ENCODE data around the gene ADD2.

The ADD2 gene

GRCh38 chr2:70729647-70730046 lies 38.4 kb downstream of the ADD2 start:
- H3K9ac ChIP-seq (ENCODE audit: insufficient read length) = no peak overlapping the region
- TF ChIP-seq POLR2AphosphoS5 (IDR thresholded peaks at IDR 0.05; ENCODE audit: borderline replicate concordance, low read depth, low read length) (no peak), FOXP2 (optimal IDR thresholded peaks at IDR 0.05; ENCODE audit: control extremely low read depth, extremely low read length, insufficient read depth) (no peak), EZH2 (IDR thresholded peaks at IDR 0.05) (no peak)
- no peak for DNase-seq (ENCODE audit: low read depth, low spot score)
- H3K4me3 ChIP-seq = no peak overlapping the region
- H3K9me3 ChIP-seq (ENCODE audit: low read depth, low read length) = no peaks in the 10 kb centered on the region
- no peaks in the 10 kb centered on the region for H3K36me3 ChIP-seq (ENCODE audit: insufficient read depth, low read length)
- H3K27ac ChIP-seq = no peak overlapping the region

DNA sequence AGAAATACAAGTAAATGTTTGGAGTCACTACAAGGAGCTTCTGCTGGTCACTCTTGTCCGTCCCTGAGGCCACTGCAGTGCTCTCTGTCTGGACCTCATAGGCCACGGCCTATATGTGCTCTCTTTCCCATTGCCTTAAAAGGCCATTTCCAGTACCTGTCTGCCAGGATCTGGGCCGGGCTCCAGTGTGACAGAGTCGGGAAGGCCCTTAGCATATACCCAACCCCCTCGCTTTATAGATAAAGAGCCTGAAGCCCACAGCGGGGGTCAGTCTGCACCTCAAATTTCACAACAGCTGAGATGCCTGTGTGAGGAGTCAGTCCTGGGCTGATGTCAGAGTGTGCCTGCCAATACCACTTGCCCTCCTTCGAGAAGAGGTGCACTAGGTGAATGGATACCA lies 39.9 kb downstream of the ADD2 start:
- Histone ChIP-seq H3K27ac (no peak overlapping the region), H3K4me3 (no peak overlapping the region), H3K9ac (ENCODE audit: insufficient read length) (no peak overlapping the region), H3K9me3 (ENCODE audit: low read depth, low read length) (no peaks in the 10 kb centered on the region), H3K36me3 (ENCODE audit: insufficient read depth, low read length) (no peaks in the 10 kb centered on the region)
- TF ChIP-seq POLR2AphosphoS5 (IDR thresholded peaks at IDR 0.05; ENCODE audit: borderline replicate concordance, low read depth, low read length) (no peak), FOXP2 (optimal IDR thresholded peaks at IDR 0.05; ENCODE audit: control extremely low read depth, extremely low read length, insufficient read depth) (no peak), EZH2 (IDR thresholded peaks at IDR 0.05) (no peak)
- DNase-seq (ENCODE audit: low read depth, low spot score) = no peak

GRCh38 chr2:70726947-70727725 lies 40.9 kb downstream of the ADD2 start:
- Histone ChIP-seq H3K9me3 (ENCODE audit: low read depth, low read length) (no peaks in the 10 kb centered on the region), H3K36me3 (ENCODE audit: insufficient read depth, low read length) (no peaks in the 10 kb centered on the region), H3K9ac (ENCODE audit: insufficient read length) (no peak overlapping the region), H3K27ac (no peak overlapping the region), H3K4me3 (no peak overlapping the region)
- DNase-seq (ENCODE audit: low read depth, low spot score) = no peak
- no peak for TF ChIP-seq FOXP2 (optimal IDR thresholded peaks at IDR 0.05; ENCODE audit: control extremely low read depth, extremely low read length, insufficient read depth)
- TF ChIP-seq EZH2 (IDR thresholded peaks at IDR 0.05) = no peak
- no peak for TF ChIP-seq POLR2AphosphoS5 (IDR thresholded peaks at IDR 0.05; ENCODE audit: borderline replicate concordance, low read depth, low read length)

- TF ChIP-seq FOXP2 (optimal IDR thresholded peaks at IDR 0.05; ENCODE audit: control extremely low read depth, extremely low read length, insufficient read depth) (no peak), POLR2AphosphoS5 (IDR thresholded peaks at IDR 0.05; ENCODE audit: borderline replicate concordance, low read depth, low read length) (no peak), EZH2 (IDR thresholded peaks at IDR 0.05) (no peak)
- no peak for DNase-seq (ENCODE audit: low read depth, low spot score)
- no peak overlapping the region for H3K27ac ChIP-seq
- no peak overlapping the region for H3K4me3 ChIP-seq
- no peaks in the 10 kb centered on the region for H3K9me3 ChIP-seq (ENCODE audit: low read depth, low read length)
- H3K36me3 ChIP-seq (ENCODE audit: insufficient read depth, low read length) = no peaks in the 10 kb centered on the region
- H3K9ac ChIP-seq (ENCODE audit: insufficient read length) = no peak overlapping the region
Observed at GRCh38 chr2:70725505-70725904, 42.5 kb downstream of the ADD2 start.

GRCh38 chr2:70724366-70724765 lies 43.6 kb downstream of the ADD2 start:
- H3K9me3 ChIP-seq (ENCODE audit: low read depth, low read length) = no peaks in the 10 kb centered on the region
- H3K4me3 ChIP-seq = no peak overlapping the region
- H3K27ac ChIP-seq = no peak overlapping the region
- TF ChIP-seq EZH2 (IDR thresholded peaks at IDR 0.05) (no peak), POLR2AphosphoS5 (IDR thresholded peaks at IDR 0.05; ENCODE audit: borderline replicate concordance, low read depth, low read length) (no peak), FOXP2 (optimal IDR thresholded peaks at IDR 0.05; ENCODE audit: control extremely low read depth, extremely low read length, insufficient read depth) (no peak)
- no peak overlapping the region for H3K9ac ChIP-seq (ENCODE audit: insufficient read length)
- H3K36me3 ChIP-seq (ENCODE audit: insufficient read depth, low read length) = no peaks in the 10 kb centered on the region
- DNase-seq (ENCODE audit: low read depth, low spot score) = no peak

GRCh38 chr2:70723286-70723885 lies 44.6 kb downstream of the ADD2 start:
- no peak for DNase-seq (ENCODE audit: low read depth, low spot score)
- Histone ChIP-seq H3K9me3 (ENCODE audit: low read depth, low read length) (no peaks in the 10 kb centered on the region), H3K36me3 (ENCODE audit: insufficient read depth, low read length) (no peaks in the 10 kb centered on the region), H3K27ac (no peak overlapping the region), H3K4me3 (no peak overlapping the region), H3K9ac (ENCODE audit: insufficient read length) (no peak overlapping the region)
- TF ChIP-seq POLR2AphosphoS5 (IDR thresholded peaks at IDR 0.05; ENCODE audit: borderline replicate concordance, low read depth, low read length) (no peak), FOXP2 (optimal IDR thresholded peaks at IDR 0.05; ENCODE audit: control extremely low read depth, extremely low read length, insufficient read depth) (no peak)

DNA sequence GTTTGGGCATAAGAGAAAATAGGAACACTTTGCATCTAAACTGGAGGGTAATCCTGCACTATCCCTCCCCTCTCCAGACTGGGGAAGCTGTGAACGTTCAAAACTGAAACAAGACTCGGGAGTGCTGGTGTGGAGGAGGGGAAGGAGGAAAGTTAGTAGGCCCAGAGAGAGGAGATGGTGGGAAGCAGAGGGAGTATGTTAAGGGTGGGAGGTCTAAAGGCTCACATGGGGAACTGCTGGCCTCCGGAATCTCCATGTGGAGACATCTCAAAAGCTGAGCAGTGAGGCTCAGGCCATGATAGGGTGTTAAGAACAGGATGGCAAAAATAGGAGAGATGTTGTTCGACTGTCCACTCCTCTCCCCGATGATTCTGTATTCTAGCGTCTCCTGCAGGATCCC lies 47.9 kb downstream of the ADD2 start:
- H3K27ac ChIP-seq = no peak overlapping the region
- no peaks in the 10 kb centered on the region for H3K36me3 ChIP-seq (ENCODE audit: insufficient read depth, low read length)
- no peak for TF ChIP-seq POLR2AphosphoS5 (IDR thresholded peaks at IDR 0.05; ENCODE audit: borderline replicate concordance, low read depth, low read length)
- no peak for TF ChIP-seq EZH2 (IDR thresholded peaks at IDR 0.05)
- no peak for TF ChIP-seq FOXP2 (optimal IDR thresholded peaks at IDR 0.05; ENCODE audit: control extremely low read depth, extremely low read length, insufficient read depth)

GRCh38 chr2:70719231-70719630 lies 48.8 kb downstream of the ADD2 start:
- H3K36me3 ChIP-seq (ENCODE audit: insufficient read depth, low read length) = no peaks in the 10 kb centered on the region
- no peak overlapping the region for H3K27ac ChIP-seq
- H3K9ac ChIP-seq (ENCODE audit: insufficient read length) = no peak overlapping the region
- no peak overlapping the region for H3K4me3 ChIP-seq
- no peaks in the 10 kb centered on the region for H3K9me3 ChIP-seq (ENCODE audit: low read depth, low read length)
- DNase-seq (ENCODE audit: low read depth, low spot score) = no peak
- TF ChIP-seq POLR2AphosphoS5 (IDR thresholded peaks at IDR 0.05; ENCODE audit: borderline replicate concordance, low read depth, low read length) (no peak), FOXP2 (optimal IDR thresholded peaks at IDR 0.05; ENCODE audit: control extremely low read depth, extremely low read length, insufficient read depth) (no peak), EZH2 (IDR thresholded peaks at IDR 0.05) (no peak)

More for the DNA sequence above, 47.9 kb downstream of the ADD2 start:
- no peak for DNase-seq (ENCODE audit: low read depth, low spot score)
- Histone ChIP-seq H3K4me3 (no peak overlapping the region), H3K9me3 (ENCODE audit: low read depth, low read length) (no peaks in the 10 kb centered on the region), H3K9ac (ENCODE audit: insufficient read length) (no peak overlapping the region)
